LNCAP (cell line): ENCODE results near the gene MACROH2A1.

Source experiments
- TF ChIP-seq, protein P1 (sequence below): fragments of 450-650 bp; IDR thresholded peaks from 2 replicates; pipeline ENCODE4 v1.5.1; 2017; ENCODE audit warnings: mild to moderate bottlenecking

MACROH2A1 gene

DNA sequence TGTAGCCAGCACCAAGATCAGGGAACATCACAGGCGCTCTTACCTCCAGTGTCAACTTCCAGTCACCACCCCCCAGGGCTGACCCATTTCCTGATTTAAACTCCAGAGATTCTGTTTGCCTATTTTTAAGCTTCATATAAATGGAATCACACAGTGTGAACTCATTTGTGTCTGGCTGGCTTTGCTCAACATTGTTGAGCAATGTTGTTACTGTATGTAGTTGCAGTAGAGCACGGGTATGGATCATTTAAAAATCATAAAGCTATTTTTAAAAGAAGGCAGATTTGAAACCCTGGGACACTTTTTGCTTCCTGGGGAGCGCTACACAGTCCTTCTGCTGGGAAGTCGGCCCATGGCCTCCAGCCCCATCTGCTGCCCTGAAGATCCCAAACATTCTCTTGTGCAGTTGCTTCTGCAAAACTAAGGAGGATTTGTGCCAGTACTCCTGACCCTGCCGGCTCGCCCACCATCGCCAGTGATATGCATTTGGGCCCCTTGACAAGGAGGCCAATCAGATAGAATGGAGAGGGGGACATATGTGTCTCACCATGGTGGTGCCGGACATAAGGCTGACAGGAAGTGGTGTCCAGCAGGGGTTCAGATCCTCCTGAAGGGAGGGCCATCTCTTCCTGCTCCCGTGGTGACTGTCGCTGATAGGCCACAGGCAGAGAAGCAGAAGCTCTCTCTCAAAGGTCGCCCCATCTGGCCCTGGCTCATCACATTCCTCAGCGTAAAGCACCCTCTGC lies 34.8 kb upstream of the MACROH2A1 start:
- TF ChIP-seq, protein P1, sequence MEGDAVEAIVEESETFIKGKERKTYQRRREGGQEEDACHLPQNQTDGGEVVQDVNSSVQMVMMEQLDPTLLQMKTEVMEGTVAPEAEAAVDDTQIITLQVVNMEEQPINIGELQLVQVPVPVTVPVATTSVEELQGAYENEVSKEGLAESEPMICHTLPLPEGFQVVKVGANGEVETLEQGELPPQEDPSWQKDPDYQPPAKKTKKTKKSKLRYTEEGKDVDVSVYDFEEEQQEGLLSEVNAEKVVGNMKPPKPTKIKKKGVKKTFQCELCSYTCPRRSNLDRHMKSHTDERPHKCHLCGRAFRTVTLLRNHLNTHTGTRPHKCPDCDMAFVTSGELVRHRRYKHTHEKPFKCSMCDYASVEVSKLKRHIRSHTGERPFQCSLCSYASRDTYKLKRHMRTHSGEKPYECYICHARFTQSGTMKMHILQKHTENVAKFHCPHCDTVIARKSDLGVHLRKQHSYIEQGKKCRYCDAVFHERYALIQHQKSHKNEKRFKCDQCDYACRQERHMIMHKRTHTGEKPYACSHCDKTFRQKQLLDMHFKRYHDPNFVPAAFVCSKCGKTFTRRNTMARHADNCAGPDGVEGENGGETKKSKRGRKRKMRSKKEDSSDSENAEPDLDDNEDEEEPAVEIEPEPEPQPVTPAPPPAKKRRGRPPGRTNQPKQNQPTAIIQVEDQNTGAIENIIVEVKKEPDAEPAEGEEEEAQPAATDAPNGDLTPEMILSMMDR, result no peak

DNA sequence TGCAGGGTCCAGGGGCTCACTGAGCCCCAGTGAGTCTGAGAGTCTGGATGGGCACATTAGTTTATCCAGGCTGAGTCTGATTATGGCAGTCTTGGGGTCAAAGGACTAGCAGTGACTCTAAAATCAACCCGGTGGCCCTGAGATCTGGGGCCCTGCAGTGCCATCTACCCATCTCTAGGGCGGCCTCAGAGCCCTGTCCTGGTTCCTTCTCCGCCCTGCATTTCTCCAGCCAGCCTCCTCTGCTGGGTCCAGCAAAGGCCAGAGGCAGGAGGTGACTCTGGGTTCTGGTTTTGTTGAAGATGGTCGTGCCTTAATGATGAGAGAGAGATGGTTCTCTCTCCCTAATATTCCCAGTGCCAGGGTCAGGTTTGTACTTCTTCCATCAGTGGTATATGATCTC lies 33.1 kb upstream of the MACROH2A1 start:
- TF ChIP-seq, protein P1, result no peak

DNA sequence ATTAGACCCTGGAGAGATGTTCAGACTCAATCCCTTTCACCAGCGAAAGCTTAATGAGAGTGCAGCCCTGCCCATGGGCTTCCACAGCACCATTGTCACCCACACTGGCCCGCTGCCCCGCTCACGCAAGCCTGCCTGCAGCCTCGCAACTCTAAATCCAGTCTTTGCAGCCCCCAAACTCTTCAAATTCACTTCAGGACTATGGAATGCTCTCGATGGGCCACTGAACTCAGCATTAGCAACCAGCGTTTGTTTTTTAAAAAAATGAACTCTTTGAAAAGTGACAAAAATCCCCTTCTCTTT lies 31.1 kb upstream of the MACROH2A1 start:
- TF ChIP-seq, protein P1, result no peak

DNA sequence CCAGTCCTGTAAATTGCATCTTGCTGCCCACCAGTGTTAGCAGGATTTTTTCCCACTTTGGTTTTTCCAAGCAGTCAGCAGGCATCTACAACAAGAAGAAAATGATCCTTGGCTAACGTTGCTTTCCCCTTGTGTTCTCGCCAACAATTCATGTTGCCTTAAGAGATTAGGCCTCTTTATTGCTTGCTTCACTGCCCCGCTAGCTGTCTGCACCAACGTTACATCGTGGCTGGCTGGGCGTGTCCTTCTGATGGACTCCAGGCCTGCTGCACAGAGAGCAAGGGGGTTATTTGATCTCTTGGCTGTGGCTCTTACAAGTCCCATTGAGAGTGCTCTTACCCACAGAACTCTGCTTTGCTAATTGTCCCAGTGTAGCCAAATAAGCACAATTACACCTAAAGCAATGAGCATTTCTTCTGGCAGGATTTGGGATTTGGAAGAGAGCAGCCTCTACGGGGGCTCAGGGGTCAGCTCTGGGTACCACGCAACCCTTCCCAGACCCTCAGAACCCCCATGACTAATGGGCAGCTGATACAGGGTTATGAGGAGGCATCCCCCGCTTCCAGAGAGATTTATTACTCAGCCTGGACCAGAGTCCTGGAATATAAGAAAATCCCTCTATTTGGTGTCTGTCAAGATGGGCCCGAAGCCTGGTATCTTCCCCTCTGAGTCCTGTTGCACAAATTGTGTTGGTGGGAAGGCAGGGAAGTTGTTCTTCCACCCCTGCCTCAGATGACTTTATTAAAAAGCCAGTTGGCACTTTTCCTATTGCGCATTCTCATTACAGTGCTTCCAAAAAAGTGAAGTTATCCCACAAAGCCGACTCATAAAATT lies 30.5 kb upstream of the MACROH2A1 start:
- TF ChIP-seq, protein P1, result no peak

DNA sequence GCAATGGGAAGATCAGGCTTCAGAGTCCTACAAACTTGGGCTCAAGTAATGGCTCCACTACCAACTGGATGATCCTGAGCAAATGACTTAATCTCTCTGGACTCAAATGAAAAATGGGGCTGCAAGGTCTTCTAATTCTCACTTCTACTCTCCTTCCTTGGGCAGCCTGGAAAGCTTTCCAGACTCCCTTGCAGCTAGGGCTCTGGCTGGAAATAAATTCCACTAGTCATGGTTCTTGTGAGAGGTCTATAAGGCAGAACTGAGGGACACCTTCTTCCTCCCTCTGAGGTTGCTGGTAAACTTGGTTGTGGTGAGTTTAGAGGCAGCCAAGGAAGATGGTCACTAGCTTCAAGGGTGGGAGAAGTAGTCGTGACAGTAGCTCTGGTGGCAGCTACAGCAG lies 29.6 kb upstream of the MACROH2A1 start:
- TF ChIP-seq, protein P1, result no peak

DNA sequence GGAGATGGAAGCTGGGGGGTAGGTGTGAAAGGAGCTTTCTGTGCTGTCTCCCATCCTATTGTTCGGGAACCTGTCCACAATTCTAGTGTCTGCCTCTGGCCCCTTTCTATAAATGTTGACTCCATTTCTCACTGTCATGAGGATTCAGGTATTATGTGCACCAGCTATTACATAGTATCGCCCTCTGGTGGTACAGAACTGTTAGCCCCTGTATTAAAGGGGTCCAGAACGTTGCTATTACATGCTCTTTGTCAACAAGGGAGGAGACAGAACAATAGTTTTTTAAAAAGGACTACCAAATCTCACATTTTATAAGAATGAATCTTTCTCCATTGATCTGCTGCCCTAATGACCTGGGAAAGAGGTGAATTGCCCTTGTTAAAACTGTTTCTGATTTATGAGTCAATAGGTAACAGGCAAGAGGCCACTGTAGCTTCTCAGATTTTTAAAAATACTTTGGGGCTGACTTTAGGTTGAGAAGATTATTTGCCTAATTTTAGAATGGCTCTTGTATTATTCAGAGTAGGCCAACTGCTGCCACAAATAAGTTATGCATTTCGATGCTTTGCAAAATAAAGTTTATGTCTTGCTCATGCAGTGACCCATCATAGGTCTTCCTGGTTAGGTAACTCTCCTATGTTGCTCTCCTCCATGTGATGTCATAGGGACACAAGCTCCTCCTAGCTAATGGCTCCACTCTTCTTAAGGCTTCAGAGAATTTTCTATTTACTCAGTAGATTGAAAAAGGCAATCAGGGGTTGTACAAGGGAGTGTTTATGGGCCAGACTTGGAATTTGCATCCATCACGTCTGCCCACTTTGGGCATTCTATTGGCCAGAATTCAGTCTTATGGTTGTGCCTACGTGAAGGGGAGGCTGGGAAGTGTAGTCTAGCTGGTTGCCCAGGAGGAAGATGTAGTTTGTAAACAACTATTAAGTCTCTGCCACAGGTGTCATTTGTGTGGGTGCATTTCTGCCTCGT lies 27.4 kb upstream of the MACROH2A1 start:
- TF ChIP-seq, protein P1, result peak; percentile 87

DNA sequence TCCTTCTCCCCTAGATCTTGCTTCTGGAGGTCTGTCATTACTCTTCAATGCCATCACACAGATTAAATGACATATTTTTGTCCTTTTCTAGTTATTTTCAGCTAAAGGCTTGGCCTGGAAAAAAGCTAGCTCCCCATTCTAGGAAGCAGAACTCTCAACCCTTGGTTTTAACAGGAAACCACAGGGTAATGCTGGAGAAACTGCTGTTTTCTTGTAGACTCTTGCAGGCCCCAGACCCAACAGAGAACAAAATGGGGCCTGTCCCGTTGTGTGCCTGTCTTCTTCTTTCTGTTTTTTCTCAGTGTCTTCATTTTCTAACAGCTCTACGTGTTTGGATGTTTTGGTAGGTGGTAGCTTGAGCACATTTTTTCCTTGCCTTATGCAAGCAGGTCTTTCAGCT lies 26.6 kb upstream of the MACROH2A1 start:
- TF ChIP-seq, protein P1, result no peak
